ENCODE data around the gene NSFL1C. TPM values are rescaled to one million over a fixed set of nuclear protein-coding genes. Genes with fewer than 3 reads are reported as not detected.

NSFL1C gene
- total RNA-seq, 1 experiment from 2014 or later, result 119 TPM

- Mint-ChIP-seq H3K36me3 (ENCODE audit: insufficient read depth, unreplicated experiment) (no peaks in the 10 kb centered on the region), H3K4me1 (ENCODE audit: low read depth, unreplicated experiment) (no peaks in the 10 kb centered on the region), H3K27ac (ENCODE audit: unreplicated experiment) (no peak overlapping the region), H3K9me3 (ENCODE audit: unreplicated experiment) (peaks cover 9% of the 10 kb centered on the region), H3K4me3 (ENCODE audit: unreplicated experiment) (no peak overlapping the region), H3K27me3 (ENCODE audit: insufficient read depth, unreplicated experiment) (peaks cover 27% of the 10 kb centered on the region)
- DNase-seq, result no peak
- no peak overlapping the region for H3K4me3 ChIP-seq (ENCODE audit: low read depth, low read length)
- no peaks in the 10 kb centered on the region for H3K36me3 ChIP-seq (ENCODE audit: control insufficient read depth, insufficient read depth, low read length)
- ChIA-PET POLR2A (no interaction called here), CTCF (no interaction called here)
- no peaks in the 10 kb centered on the region; the same call in 1 of the 2 replicates for H3K27me3 ChIP-seq (replicated peaks; ENCODE audit: control insufficient read depth, insufficient read depth, low read length)
- no peak for TF ChIP-seq CTCF (IDR thresholded peaks at IDR 0.05; ENCODE audit: insufficient read depth in 1 of 2, low read depth in 1 of 2, low read length in 1 of 2, severe bottlenecking in 1 of 2, unreplicated experiment in 1 of 2)
- no peaks in the 10 kb centered on the region for H3K4me1 ChIP-seq
- no TSS peak for BruUV-seq (replicated peaks)
- intact Hi-C loops (cut with micrococcal nuclease; ENCODE audit: unreplicated experiment), result no loop called here
- H3K9me3 ChIP-seq, result no peaks in the 10 kb centered on the region; the same call in 1 of the 2 replicates
Measured at GRCh38 chr20:1491860-1492642, 25.4 kb upstream of the NSFL1C start.

- no TSS peak for BruUV-seq (replicated peaks)
Measured at GRCh38 chr20:1491281-1491840, 24.7 kb upstream of the NSFL1C start, which contains the start of gene SIRPB2. TSS of gene SIRPB2 (minus strand) at chr20:1491420. CDS start at chr20:1491359, 61 bp downstream.

More at GRCh38 chr20:1491281-1491840, 24.7 kb upstream of the NSFL1C start, which contains the start of gene SIRPB2:
- Mint-ChIP-seq H3K9me3 (ENCODE audit: unreplicated experiment) (peaks cover 2% of the 10 kb centered on the region), H3K27ac (ENCODE audit: unreplicated experiment) (no peak within 1 kb of the TSS), H3K36me3 (ENCODE audit: insufficient read depth, unreplicated experiment) (no peaks in the 10 kb centered on the region), H3K27me3 (ENCODE audit: insufficient read depth, unreplicated experiment) (peaks cover 22% of the 10 kb centered on the region), H3K4me3 (ENCODE audit: unreplicated experiment) (no peak within 1 kb of the TSS), H3K4me1 (ENCODE audit: low read depth, unreplicated experiment) (no peaks in the 10 kb centered on the region)
- CTCF ChIA-PET, result interaction anchor here (2.1 kb wide), 1 partner anchor 12 kb away, joined by 8 read pairs; no protein-coding TSS in a partner anchor
- Histone ChIP-seq H3K36me3 (ENCODE audit: control insufficient read depth, insufficient read depth, low read length) (no peaks in the 10 kb centered on the region), H3K4me1 (no peaks in the 10 kb centered on the region), H3K9me3 (no peaks in the 10 kb centered on the region; the same call in 1 of the 2 replicates), H3K4me3 (ENCODE audit: low read depth, low read length) (no peak within 1 kb of the TSS), H3K27me3 (replicated peaks; ENCODE audit: control insufficient read depth, insufficient read depth, low read length) (no peaks in the 10 kb centered on the region; the same call in 1 of the 2 replicates)
- POLR2A ChIA-PET, result no interaction called here
- no peak for TF ChIP-seq CTCF (IDR thresholded peaks at IDR 0.05; ENCODE audit: insufficient read depth in 1 of 2, low read depth in 1 of 2, low read length in 1 of 2, severe bottlenecking in 1 of 2, unreplicated experiment in 1 of 2)
- no peak for DNase-seq
- intact Hi-C loops (cut with micrococcal nuclease; ENCODE audit: unreplicated experiment), result no loop called here
